Gastroesophageal sphincter (tissue), 4 donors: ENCODE data around the gene GCC1. TPM values are rescaled to one million over a fixed set of nuclear protein-coding genes. Genes with fewer than 3 reads are reported as not detected.

ENCODE experiments used
- ATAC-seq: fragments of 150-250 bp; one replicate; pipeline ENCODE4 v1.9.1; 2016; ENCODE audit warnings: mild to moderate bottlenecking, moderate library complexity
- H3K27ac ChIP-seq, 4 donors: fragments of 200-600 bp; sonication (generic) in 3 of 4; 1 replicate in 3 of 4; 2 replicates in 1 of 4; pipeline ENCODE4 v1.5.1; 2016 to 2019
- H3K27me3 ChIP-seq: fragments of 200-600 bp; sonication (generic); one replicate; pipeline ENCODE4 v1.5.1; 2019
- H3K36me3 ChIP-seq, 2 donors: fragments of 200-600 bp; sonication (generic); one replicate each; pipeline ENCODE4 v1.5.1; 2019; ENCODE audit warnings: control low read depth in 1 of 2
- H3K4me1 ChIP-seq, 3 donors: fragments of 200-600 bp; sonication (generic); 1 replicate in 2 of 3; 2 replicates in 1 of 3; pipeline ENCODE4 v1.5.1; 2016 to 2019; ENCODE audit warnings: control low read depth in 2 of 3
- H3K4me3 ChIP-seq, 2 donors: fragments of 200-600 bp; sonication (generic); one replicate each; pipeline ENCODE4 v1.5.1; 2019; ENCODE audit warnings: mild to moderate bottlenecking in 1 of 2, moderate library complexity in 1 of 2
- H3K9me3 ChIP-seq, 3 donors: fragments of 200-600 bp; sonication (generic); one replicate each; pipeline ENCODE4 v1.5.1; 2017 to 2019; ENCODE audit warnings: control low read depth in 2 of 3
- EP300 ChIP-seq: sonication (generic); formaldehyde crosslinking; IDR thresholded peaks from one replicate; pipeline ENCODE4 v1.6.1; 2017; ENCODE audit warnings: antibody characterized with exemption, mild to moderate bottlenecking
- POLR2A ChIP-seq, 2 donors: fragments of 450-650 bp; IDR thresholded peaks; one replicate each; pipeline ENCODE4 v1.6.1; 2017; ENCODE audit warnings: antibody characterized with exemption in 2 of 2, mild to moderate bottlenecking in 2 of 2, moderate library complexity in 1 of 2
- POLR2AphosphoS5 ChIP-seq: sonication (generic); formaldehyde crosslinking; IDR thresholded peaks from one replicate; pipeline ENCODE4 v1.6.1; 2017; ENCODE audit warnings: antibody characterized with exemption
- WGBS, 2 donors: methylation state at CpG; one replicate each; pipeline ENCODE4 v1.1.5; 2018; ENCODE audit warnings: low coverage in 1 of 2; 5-methylcytosine and 5-hydroxymethylcytosine counted together
- total RNA-seq, 4 donors: library from RNA; depleted of rRNA; stranded (reverse); fragments of >200 nt; gene quantifications; one replicate each; pipeline ENCODE4 v1.1.0, GENCODE V29; 2016
- TF ChIP-seq, protein P1 (sequence below), 4 experiments: fragments of 200-600 bp in 2 of 4; fragments of 450-650 bp in 2 of 4; sonication (generic) in 1 of 4; IDR thresholded peaks; one replicate each; pipeline ENCODE4 v1.5.1; 2017 to 2019; ENCODE audit warnings: antibody characterized with exemption in 4 of 4, mild to moderate bottlenecking in 2 of 4, moderate library complexity in 2 of 4

GCC1 gene, protein sequence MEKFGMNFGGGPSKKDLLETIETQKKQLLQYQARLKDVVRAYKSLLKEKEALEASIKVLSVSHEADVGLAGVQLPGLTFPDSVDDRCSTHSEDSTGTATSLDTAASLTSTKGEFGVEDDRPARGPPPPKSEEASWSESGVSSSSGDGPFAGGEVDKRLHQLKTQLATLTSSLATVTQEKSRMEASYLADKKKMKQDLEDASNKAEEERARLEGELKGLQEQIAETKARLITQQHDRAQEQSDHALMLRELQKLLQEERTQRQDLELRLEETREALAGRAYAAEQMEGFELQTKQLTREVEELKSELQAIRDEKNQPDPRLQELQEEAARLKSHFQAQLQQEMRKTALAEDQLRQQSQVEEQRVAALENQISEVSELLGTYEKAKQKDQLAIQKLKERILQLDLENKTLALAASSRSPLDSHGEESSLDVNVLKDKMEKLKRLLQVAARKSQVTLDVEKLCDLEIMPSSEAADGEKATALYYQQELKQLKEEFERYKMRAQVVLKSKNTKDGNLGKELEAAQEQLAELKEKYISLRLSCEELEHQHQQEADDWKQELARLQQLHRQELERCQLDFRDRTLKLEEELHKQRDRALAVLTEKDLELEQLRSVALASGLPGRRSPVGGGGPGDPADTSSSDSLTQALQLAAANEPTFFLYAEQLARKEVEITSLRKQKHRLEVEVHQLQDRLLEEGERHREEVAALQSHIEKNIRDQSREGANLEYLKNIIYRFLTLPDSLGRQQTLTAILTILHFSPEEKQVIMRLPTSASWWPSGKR
- total RNA-seq = 10 to 100 TPM; 15.7 to 20.3 (median 16.8) TPM

DNA sequence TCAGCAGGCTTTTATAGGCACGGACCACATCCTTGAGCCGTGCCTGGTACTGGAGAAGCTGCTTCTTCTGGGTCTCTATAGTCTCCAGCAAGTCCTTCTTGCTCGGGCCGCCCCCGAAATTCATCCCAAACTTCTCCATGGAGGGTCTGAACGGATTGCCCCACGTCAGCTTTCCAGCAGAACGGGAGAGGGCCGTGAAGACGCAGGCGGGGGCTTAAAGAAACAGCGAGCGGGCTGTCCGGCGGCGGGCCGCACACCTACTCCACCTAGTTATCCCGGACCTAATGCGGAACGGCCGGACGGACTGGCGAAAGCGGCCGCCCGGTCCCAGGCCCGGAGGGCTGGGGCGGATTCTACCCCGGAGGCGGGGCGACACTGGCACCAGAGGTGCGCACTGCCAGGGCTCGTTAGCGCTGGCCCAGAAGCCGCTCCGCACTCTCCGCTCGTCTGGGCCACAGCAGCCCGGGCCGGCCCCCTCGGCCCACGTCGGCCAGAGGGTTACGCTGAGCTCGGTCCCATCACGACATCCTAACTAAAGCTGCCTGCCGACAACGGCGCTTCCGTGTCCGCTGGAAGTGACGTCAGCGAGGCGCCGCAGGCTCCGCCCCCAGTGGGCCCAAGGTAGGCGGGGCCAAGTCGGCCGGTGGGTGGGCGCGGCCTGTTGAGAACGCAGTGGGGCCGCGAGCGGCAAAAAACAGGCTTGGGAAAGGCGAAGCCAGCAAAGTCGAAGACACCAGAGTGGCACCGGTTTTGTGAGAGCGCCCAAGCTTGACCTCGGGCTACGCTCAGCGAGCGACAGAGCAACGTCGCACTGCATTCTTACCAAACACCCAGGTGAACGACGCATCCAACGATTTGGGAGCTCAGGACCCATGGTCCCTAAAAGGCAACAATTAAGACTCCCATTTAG lies at the start of gene GCC1:
TSS of gene GCC1 (minus strand) at position 553 of the 910 bp plus-strand sequence. CDS start at position 139, 414 bp downstream.
- H3K36me3 ChIP-seq = peaks cover 0 to 35% of the 10 kb centered on the region in 2 donors
- H3K9me3 ChIP-seq = no peaks in the 10 kb centered on the region
- TF ChIP-seq POLR2AphosphoS5 = peak; percentile 94
- TF ChIP-seq, protein P1, sequence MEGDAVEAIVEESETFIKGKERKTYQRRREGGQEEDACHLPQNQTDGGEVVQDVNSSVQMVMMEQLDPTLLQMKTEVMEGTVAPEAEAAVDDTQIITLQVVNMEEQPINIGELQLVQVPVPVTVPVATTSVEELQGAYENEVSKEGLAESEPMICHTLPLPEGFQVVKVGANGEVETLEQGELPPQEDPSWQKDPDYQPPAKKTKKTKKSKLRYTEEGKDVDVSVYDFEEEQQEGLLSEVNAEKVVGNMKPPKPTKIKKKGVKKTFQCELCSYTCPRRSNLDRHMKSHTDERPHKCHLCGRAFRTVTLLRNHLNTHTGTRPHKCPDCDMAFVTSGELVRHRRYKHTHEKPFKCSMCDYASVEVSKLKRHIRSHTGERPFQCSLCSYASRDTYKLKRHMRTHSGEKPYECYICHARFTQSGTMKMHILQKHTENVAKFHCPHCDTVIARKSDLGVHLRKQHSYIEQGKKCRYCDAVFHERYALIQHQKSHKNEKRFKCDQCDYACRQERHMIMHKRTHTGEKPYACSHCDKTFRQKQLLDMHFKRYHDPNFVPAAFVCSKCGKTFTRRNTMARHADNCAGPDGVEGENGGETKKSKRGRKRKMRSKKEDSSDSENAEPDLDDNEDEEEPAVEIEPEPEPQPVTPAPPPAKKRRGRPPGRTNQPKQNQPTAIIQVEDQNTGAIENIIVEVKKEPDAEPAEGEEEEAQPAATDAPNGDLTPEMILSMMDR (IDR thresholded peaks at IDR 0.05) = no peak
- TF ChIP-seq POLR2A (IDR thresholded peaks at IDR 0.05) = peak; percentile 83
- WGBS, 2 donors = 19% methylated on average over 11 of the region's 78 CpGs; no CpG with 5 or more reads in 1 of the 2 donors
- ATAC-seq = peak; percentile 87
- no peaks in the 10 kb centered on the region for H3K27me3 ChIP-seq
- peak within 1 kb of the TSS; percentile 87 to 96 (median 89) for H3K27ac ChIP-seq
- peaks cover 10 to 79% (median 45%) of the 10 kb centered on the region in 3 donors for H3K4me1 ChIP-seq
- H3K4me3 ChIP-seq = peak within 1 kb of the TSS; percentile 82

DNA sequence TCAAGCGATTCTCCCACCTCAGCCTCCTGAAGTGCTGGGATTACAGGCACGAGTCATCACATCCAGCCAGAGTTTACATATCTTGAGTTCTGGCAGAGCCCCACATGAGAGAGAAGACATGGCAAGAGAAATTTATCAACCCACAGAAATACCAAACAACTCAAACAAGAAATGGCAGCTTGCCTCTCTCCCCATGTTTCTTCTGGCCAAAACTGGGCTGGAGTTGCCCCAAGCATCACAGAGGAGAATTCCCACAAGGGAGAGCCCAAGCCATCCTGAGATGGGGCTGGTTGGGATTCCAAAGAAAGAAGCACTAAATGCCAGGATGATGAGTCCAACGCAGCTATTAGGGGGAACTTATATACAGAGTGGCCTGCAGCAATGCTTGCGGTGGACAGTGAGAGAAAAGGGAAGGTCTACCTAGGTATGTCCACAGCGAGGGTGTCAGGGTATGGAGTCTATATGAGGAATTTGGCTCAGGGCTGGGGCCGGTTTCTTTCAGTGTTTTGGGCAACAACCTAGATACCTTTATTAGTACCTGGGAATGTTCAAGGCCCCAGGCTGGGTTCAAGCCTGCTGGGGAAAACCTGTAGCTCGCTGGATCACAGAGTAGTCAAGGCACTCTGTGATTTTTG lies 47.0 kb upstream of the GCC1 start:
- WGBS, 2 donors = 78 to 87% methylated on average over 4 to 6 of the region's 7 CpGs
- ATAC-seq = no peak
- no peak overlapping the region for H3K4me3 ChIP-seq
- peaks cover 40% of the 10 kb centered on the region for H3K27me3 ChIP-seq
- H3K9me3 ChIP-seq = no peaks in the 10 kb centered on the region
- no peak overlapping the region for H3K27ac ChIP-seq
- TF ChIP-seq EP300 = no peak
- TF ChIP-seq, protein P1 (IDR thresholded peaks at IDR 0.05) = no peak
- TF ChIP-seq POLR2AphosphoS5 = no peak
- TF ChIP-seq POLR2A (IDR thresholded peaks at IDR 0.05) = no peak
- H3K36me3 ChIP-seq = no peaks in the 10 kb centered on the region
- H3K4me1 ChIP-seq = no peaks in the 10 kb centered on the region

DNA sequence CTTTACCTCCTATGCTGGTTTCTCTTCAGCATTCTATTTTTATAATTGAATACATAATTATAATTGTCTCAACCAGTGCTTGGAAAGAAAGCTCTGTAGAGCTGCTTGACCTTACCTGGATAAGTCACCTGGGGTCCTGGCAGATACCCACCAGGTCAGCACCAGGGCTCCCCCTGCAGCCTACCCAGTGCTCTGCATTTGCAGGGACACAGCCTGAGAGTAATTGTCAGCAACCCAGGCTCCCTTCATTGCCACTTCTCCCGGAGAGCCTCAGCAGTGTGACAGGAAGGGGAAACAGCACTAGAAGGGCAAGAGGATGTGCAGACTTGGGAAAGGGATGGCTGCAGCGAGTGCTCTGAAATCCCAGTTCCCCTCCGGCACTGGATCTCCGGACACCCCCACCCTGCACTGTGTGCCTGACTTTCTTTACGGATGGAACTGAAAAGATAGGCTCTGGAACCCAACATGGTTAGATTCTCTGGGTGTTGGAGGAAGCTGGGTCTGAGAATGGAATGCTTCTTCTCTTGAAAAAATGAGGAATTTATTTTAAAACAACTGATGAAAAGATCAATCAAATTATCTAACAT lies 44.0 kb upstream of the GCC1 start:
- 14 to 15% methylated on average over 3 to 5 of the region's 5 CpGs for WGBS, 2 donors
- Histone ChIP-seq H3K4me3 (no peak overlapping the region), H3K36me3 (no peaks in the 10 kb centered on the region), H3K4me1 (no peaks in the 10 kb centered on the region), H3K27me3 (peaks cover 30% of the 10 kb centered on the region), H3K9me3 (no peaks in the 10 kb centered on the region), H3K27ac (no peak overlapping the region)
- no peak for ATAC-seq
- TF ChIP-seq POLR2A (IDR thresholded peaks at IDR 0.05) (no peak), POLR2AphosphoS5 (no peak), EP300 (no peak)
- TF ChIP-seq, protein P1 (IDR thresholded peaks at IDR 0.05) = peak in 1 of 4 experiments; percentile 32

DNA sequence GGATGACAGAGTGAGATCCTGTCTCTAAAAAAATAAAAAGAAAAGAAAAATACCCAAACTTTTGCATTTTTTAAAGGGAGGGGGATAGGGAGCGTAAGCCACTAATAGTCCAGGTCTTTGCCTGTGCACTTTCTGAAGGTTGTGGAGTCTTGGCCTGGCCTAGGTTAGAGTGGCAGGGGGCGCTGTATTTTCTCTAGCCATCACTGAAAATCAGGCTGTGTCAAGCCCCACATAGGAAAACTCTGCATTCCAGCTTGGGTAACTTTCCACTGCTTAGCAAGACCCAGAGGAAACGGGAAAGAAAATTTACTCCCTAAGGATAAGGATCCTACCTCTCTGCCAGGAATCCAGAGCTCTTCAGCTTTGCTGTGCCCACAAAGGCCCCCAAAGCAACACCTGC lies 43.0 kb upstream of the GCC1 start:
- no peak overlapping the region for H3K4me3 ChIP-seq
- no peaks in the 10 kb centered on the region for H3K4me1 ChIP-seq
- peaks cover 23% of the 10 kb centered on the region for H3K27me3 ChIP-seq
- no peak overlapping the region for H3K27ac ChIP-seq
- no peaks in the 10 kb centered on the region for H3K9me3 ChIP-seq
- ATAC-seq = no peak
- H3K36me3 ChIP-seq = no peaks in the 10 kb centered on the region
- no peak for TF ChIP-seq POLR2A (IDR thresholded peaks at IDR 0.05)
- 35 to 48% methylated on average over 3 of the region's 3 CpGs for WGBS, 2 donors
